HEK293T (cell line): ENCODE data around the gene CSTF3.

Source experiments
- ARNT ChIP-seq: fragments of 450-650 bp; IDR thresholded peaks from 2 replicates; pipeline ENCODE4 v1.6.1; 2017; ENCODE audit warnings: mild to moderate bottlenecking
- CTBP1 ChIP-seq: fragments of 450-650 bp; IDR thresholded peaks from 2 replicates; pipeline ENCODE4 v1.6.1; 2016; ENCODE audit warnings: borderline replicate concordance
- ELF4 ChIP-seq: fragments of 450-650 bp; IDR thresholded peaks from 2 replicates; pipeline ENCODE4 v1.6.1; 2017; ENCODE audit warnings: antibody characterized with exemption
- FOXA1 ChIP-seq: fragments of 450-650 bp; IDR thresholded peaks from 2 replicates; pipeline ENCODE4 v1.6.1; 2016; ENCODE audit warnings: mild to moderate bottlenecking
- FOXM1 ChIP-seq: fragments of 450-650 bp; IDR thresholded peaks from 2 replicates; pipeline ENCODE4 v1.6.1; 2017; ENCODE audit warnings: mild to moderate bottlenecking, borderline replicate concordance
- L3MBTL2 ChIP-seq: fragments of 450-650 bp; conservative IDR thresholded peaks from 2 replicates; pipeline ENCODE4 v1.6.1; 2016; ENCODE audit warnings: mild to moderate bottlenecking
- PKNOX1 ChIP-seq: fragments of 450-650 bp; IDR thresholded peaks from 2 replicates; pipeline ENCODE4 v1.6.1; 2016
- SP1 ChIP-seq: fragments of 450-650 bp; IDR thresholded peaks from 2 replicates; pipeline ENCODE4 v1.6.1; 2017
- TARDBP ChIP-seq: fragments of 450-650 bp; IDR thresholded peaks from 2 replicates; pipeline ENCODE4 v1.6.1; 2016
- ZNF384 ChIP-seq: fragments of 450-650 bp; IDR thresholded peaks from 2 replicates; pipeline ENCODE4 v1.6.1; 2016

- no peak for TF ChIP-seq TARDBP
- no peak for TF ChIP-seq ARNT
- no peak for TF ChIP-seq PKNOX1
- no peak for TF ChIP-seq FOXM1
- TF ChIP-seq ELF4: no peak
- TF ChIP-seq CTBP1: no peak
- no peak for TF ChIP-seq ZNF384
- no peak for TF ChIP-seq L3MBTL2
- TF ChIP-seq SP1: no peak
- no peak for TF ChIP-seq FOXA1
These were observed 2.5 kb downstream of the CSTF3 start for GRCh38 chr11:33158596-33159275.
